HFFc6 (cell line): Measurements from ENCODE around the gene HDAC5. TPM values are rescaled to one million over a fixed set of nuclear protein-coding genes. Genes with fewer than 3 reads are reported as not detected.
A peak's percentile ranks its signal among the peaks of the same experiment; 100 is the strongest.
"Not testable (repeated sequence)": the region's sequence is repeated elsewhere in the genome, so short reads cannot be mapped to it uniquely, and the experiment has no call there.

Source experiments
- DNase-seq: peaks from one replicate; pipeline ENCODE4 v3.0.0-alpha.2; 2018
- H3K27ac Mint-ChIP-seq: 2 replicates; pipeline ENCODE4 v1.8.0; 2020; ENCODE audit warnings: mild to moderate bottlenecking, mixed read lengths
- H3K27me3 Mint-ChIP-seq: 2 replicates; pipeline ENCODE4 v1.8.0; 2021; ENCODE audit warnings: mild to moderate bottlenecking, moderate library complexity, mixed read lengths; ENCODE audit not compliant: insufficient read depth
- H3K36me3 Mint-ChIP-seq: 2 replicates; pipeline ENCODE4 v1.8.0; 2021; ENCODE audit warnings: low read depth, mixed read lengths
- H3K4me1 Mint-ChIP-seq: 2 replicates; pipeline ENCODE4 v1.8.0; 2020; ENCODE audit warnings: low read depth, mixed read lengths
- H3K4me3 Mint-ChIP-seq: 2 replicates; pipeline ENCODE4 v1.8.0; 2020; ENCODE audit warnings: mild to moderate bottlenecking, moderate library complexity, mixed read lengths
- H3K9me3 Mint-ChIP-seq: 2 replicates; pipeline ENCODE4 v1.8.0; 2020; ENCODE audit warnings: mild to moderate bottlenecking, mixed read lengths
- CTCF ChIP-seq: fragments of 200-600 bp; sonication (generic); IDR thresholded peaks from 2 replicates; pipeline ENCODE4 v1.5.0; 2021; ENCODE audit warnings: antibody characterized with exemption, mild to moderate bottlenecking
- total RNA-seq, 6 experiments: library from RNA; stranded (reverse); fragmentation: NEBNext Ultra II Directional; extraction: Animal tissue kit (Norgen Biotek cat#: 25700); gene quantifications; 2 replicates in 1 of 6; 3 replicates in 5 of 6; pipeline ENCODE4 v1.2.3, GENCODE V29; 2021

The HDAC5 gene
- total RNA-seq, 6 experiments from 2014 or later, result 63.4 to 87.4 (median 78.7) TPM

DNA sequence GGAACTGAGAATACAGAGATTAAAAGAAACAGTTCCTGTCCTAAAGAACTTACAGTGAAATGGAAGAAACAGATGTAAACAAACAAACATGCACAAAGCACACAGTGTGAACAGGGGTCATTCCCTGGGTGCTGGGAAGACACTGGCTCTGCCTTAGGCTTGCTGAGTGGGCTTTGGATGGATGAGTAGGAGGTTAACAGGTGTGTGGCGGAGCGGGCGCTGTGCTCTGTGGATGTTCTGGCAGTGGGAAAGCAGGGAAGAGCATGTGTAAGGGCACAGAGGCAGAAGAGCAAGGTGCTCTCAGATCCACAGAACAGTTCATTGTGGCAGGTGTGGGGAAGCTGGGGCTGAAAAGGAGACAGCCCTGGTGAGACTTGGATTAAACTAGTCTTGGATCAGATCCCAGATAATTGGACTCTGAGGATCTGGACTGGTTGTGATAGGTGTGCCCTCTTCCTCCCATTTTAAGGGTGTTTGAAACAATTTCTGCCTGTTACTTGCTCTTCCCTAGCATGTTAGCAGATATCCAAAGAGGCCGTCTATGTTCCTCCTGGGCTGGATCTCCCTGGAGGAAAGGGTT is 26.4 kb upstream of the HDAC5 start:
- H3K36me3 Mint-ChIP-seq, result peaks cover 12% of the 10 kb centered on the region; the same call in 1 of the 2 replicates
- no peak overlapping the region for H3K4me3 Mint-ChIP-seq
- no peak for DNase-seq
- peaks cover 12% of the 10 kb centered on the region for H3K4me1 Mint-ChIP-seq
- H3K27ac Mint-ChIP-seq, result no peak overlapping the region
- H3K27me3 Mint-ChIP-seq, result peaks cover 1% of the 10 kb centered on the region
- no peak for TF ChIP-seq CTCF
- no peaks in the 10 kb centered on the region for H3K9me3 Mint-ChIP-seq

GRCh38 chr17:44149066-44149465 is 25.6 kb upstream of the HDAC5 start:
- Mint-ChIP-seq H3K36me3 (peaks cover 12% of the 10 kb centered on the region; the same call in 1 of the 2 replicates), H3K4me1 (peaks cover 13% of the 10 kb centered on the region)
- not testable (repeated sequence) for DNase-seq, H3K27ac Mint-ChIP-seq, H3K4me3 Mint-ChIP-seq, H3K27me3 Mint-ChIP-seq, H3K9me3 Mint-ChIP-seq

GRCh38 chr17:44147812-44148211 is 24.4 kb upstream of the HDAC5 start:
- no peak overlapping the region for H3K4me3 Mint-ChIP-seq
- TF ChIP-seq CTCF, result no peak
- no peaks in the 10 kb centered on the region for H3K9me3 Mint-ChIP-seq
- DNase-seq, result no peak
- peaks cover 7% of the 10 kb centered on the region; the same call in 1 of the 2 replicates for H3K36me3 Mint-ChIP-seq
- H3K27me3 Mint-ChIP-seq, result peaks cover 1% of the 10 kb centered on the region
- H3K4me1 Mint-ChIP-seq, result peaks cover 13% of the 10 kb centered on the region
- H3K27ac Mint-ChIP-seq, result no peak overlapping the region

- Mint-ChIP-seq H3K4me1 (peaks cover 18% of the 10 kb centered on the region), H3K36me3 (peaks cover 6% of the 10 kb centered on the region; the same call in 1 of the 2 replicates), H3K4me3 (no peak overlapping the region), H3K9me3 (no peaks in the 10 kb centered on the region), H3K27me3 (no peaks in the 10 kb centered on the region; the same call in 1 of the 2 replicates), H3K27ac (no peak overlapping the region)
- no peak for TF ChIP-seq CTCF
- no peak for DNase-seq
Observed at GRCh38 chr17:44146375-44147346, 23.2 kb upstream of the HDAC5 start.

- no peak for DNase-seq
- H3K27ac Mint-ChIP-seq, result peak overlapping the region; percentile 65
Observed at GRCh38 chr17:44144966-44145739, 21.7 kb upstream of the HDAC5 start.

DNA sequence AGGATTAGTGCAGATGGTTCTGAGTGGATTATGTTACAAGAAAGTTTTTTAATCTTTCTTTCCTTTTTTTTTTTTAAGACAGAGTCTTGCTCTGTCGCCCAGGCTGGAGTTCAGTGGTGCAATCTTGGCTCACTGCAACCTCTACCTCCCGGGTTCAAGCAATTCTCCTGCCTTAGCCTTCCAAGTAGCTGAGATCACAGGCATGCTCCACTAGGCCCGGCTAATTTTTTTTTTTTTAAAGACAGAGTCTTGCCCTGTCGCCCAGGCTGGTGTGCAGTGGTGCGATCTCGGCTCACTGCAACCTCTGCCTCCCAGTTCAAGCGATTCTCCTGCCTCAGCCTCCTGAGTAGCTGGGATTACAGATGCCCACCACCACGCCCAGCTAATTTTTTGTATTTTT is 20.5 kb upstream of the HDAC5 start:
- not testable (repeated sequence) for H3K27ac Mint-ChIP-seq, DNase-seq, H3K4me3 Mint-ChIP-seq, H3K27me3 Mint-ChIP-seq, H3K36me3 Mint-ChIP-seq, H3K9me3 Mint-ChIP-seq
- peaks cover 24% of the 10 kb centered on the region for H3K4me1 Mint-ChIP-seq

More at GRCh38 chr17:44144966-44145739, 21.7 kb upstream of the HDAC5 start:
- Mint-ChIP-seq H3K36me3 (peaks cover 6% of the 10 kb centered on the region; the same call in 1 of the 2 replicates), H3K9me3 (no peaks in the 10 kb centered on the region), H3K27me3 (no peaks in the 10 kb centered on the region; the same call in 1 of the 2 replicates), H3K4me3 (no peak overlapping the region), H3K4me1 (peaks cover 22% of the 10 kb centered on the region)
- no peak for TF ChIP-seq CTCF
